ENCODE measurements around the gene FAM240A. TPM values are rescaled to one million over a fixed set of nuclear protein-coding genes. Genes with fewer than 3 reads are reported as not detected.

The FAM240A gene
- total RNA-seq, 4 donors from 2014 or later, result 0.18 TPM; not detected in 3

GRCh38 chr3:46594723-46595122, 17.6 kb upstream of the FAM240A start:
- Histone ChIP-seq H3K36me3 (no peaks in the 10 kb centered on the region), H3K27me3 (no peaks in the 10 kb centered on the region), H3K9me3 (no peaks in the 10 kb centered on the region), H3K4me3 (no peak overlapping the region), H3K4me1 (no peaks in the 10 kb centered on the region), H3K27ac (no peak overlapping the region)
- ATAC-seq (no peak), DNase-seq (no peak)
- no peak for TF ChIP-seq CTCF (IDR thresholded peaks at IDR 0.05 in 4 of 5, conservative IDR thresholded peaks at IDR 0.05 in 1 of 5)
- no peak for TF ChIP-seq POLR2A (IDR thresholded peaks at IDR 0.05)
- intact Hi-C loops (cut with DNase I; ENCODE audit: low total_unique reads), result no loop called here
- in situ Hi-C loops (cut with MboI; ENCODE audit: low sequenced_read_pairs in 4 of 4), result no loop called here

GRCh38 chr3:46595819-46596314, 16.5 kb upstream of the FAM240A start:
- Histone ChIP-seq H3K27me3 (no peaks in the 10 kb centered on the region), H3K4me1 (no peaks in the 10 kb centered on the region), H3K4me3 (no peak overlapping the region), H3K9me3 (no peaks in the 10 kb centered on the region), H3K36me3 (no peaks in the 10 kb centered on the region), H3K27ac (no peak overlapping the region)
- intact Hi-C loops (cut with DNase I; ENCODE audit: low total_unique reads), result no loop called here
- TF ChIP-seq POLR2A (IDR thresholded peaks at IDR 0.05) (no peak), CTCF (IDR thresholded peaks at IDR 0.05 in 4 of 5, conservative IDR thresholded peaks at IDR 0.05 in 1 of 5) (no peak)
- in situ Hi-C loops (cut with MboI; ENCODE audit: low sequenced_read_pairs in 4 of 4), result no loop called here
- ATAC-seq (no peak), DNase-seq (no peak)

- Histone ChIP-seq H3K27ac (no peak overlapping the region), H3K27me3 (no peaks in the 10 kb centered on the region), H3K36me3 (no peaks in the 10 kb centered on the region), H3K9me3 (no peaks in the 10 kb centered on the region), H3K4me1 (no peaks in the 10 kb centered on the region), H3K4me3 (no peak overlapping the region)
- in situ Hi-C loops (cut with MboI; ENCODE audit: low sequenced_read_pairs in 4 of 4), result no loop called here
- no peak for ATAC-seq
- intact Hi-C loops (cut with DNase I; ENCODE audit: low total_unique reads), result no loop called here
- TF ChIP-seq POLR2A (IDR thresholded peaks at IDR 0.05), result no peak
- TF ChIP-seq CTCF (IDR thresholded peaks at IDR 0.05 in 4 of 5, conservative IDR thresholded peaks at IDR 0.05 in 1 of 5), result no peak
- DNase-seq, result no peak
Measured at GRCh38 chr3:46599590-46599989, 12.7 kb upstream of the FAM240A start.

GRCh38 chr3:46603446-46604046, 8.8 kb upstream of the FAM240A start:
- DNase-seq (no peak), ATAC-seq (no peak)
- Histone ChIP-seq H3K27me3 (no peaks in the 10 kb centered on the region), H3K27ac (no peak overlapping the region), H3K4me3 (no peak overlapping the region), H3K4me1 (no peaks in the 10 kb centered on the region), H3K9me3 (no peaks in the 10 kb centered on the region), H3K36me3 (no peaks in the 10 kb centered on the region)
- TF ChIP-seq CTCF (IDR thresholded peaks at IDR 0.05 in 4 of 5, conservative IDR thresholded peaks at IDR 0.05 in 1 of 5), result no peak
- TF ChIP-seq POLR2A (IDR thresholded peaks at IDR 0.05), result no peak
- in situ Hi-C loops (cut with MboI; ENCODE audit: low sequenced_read_pairs in 4 of 4), result no loop called here
- intact Hi-C loops (cut with DNase I; ENCODE audit: low total_unique reads), result no loop called here

- Histone ChIP-seq H3K27ac (no peak overlapping the region), H3K4me1 (peaks cover 0 to under 1% of the 10 kb centered on the region in 2 donors), H3K36me3 (no peaks in the 10 kb centered on the region), H3K9me3 (no peaks in the 10 kb centered on the region), H3K27me3 (no peaks in the 10 kb centered on the region), H3K4me3 (no peak overlapping the region)
- in situ Hi-C loops (cut with MboI; ENCODE audit: low sequenced_read_pairs in 4 of 4) (no loop called here), intact Hi-C loops (cut with DNase I; ENCODE audit: low total_unique reads) (no loop called here)
- TF ChIP-seq POLR2A (IDR thresholded peaks at IDR 0.05), result no peak
- TF ChIP-seq CTCF (IDR thresholded peaks at IDR 0.05 in 4 of 5, conservative IDR thresholded peaks at IDR 0.05 in 1 of 5), result no peak
- DNase-seq (no peak), ATAC-seq (peak in 1 of 2 donors; percentile 30)
Measured at GRCh38 chr3:46604127-46604526, 8.2 kb upstream of the FAM240A start.

Measured in gastrocnemius medialis (tissue), 4 donors.